ENCODE results near the gene SIRPA.
A peak's percentile ranks its signal among the peaks of the same experiment; 100 is the strongest.

Gene SIRPA

DNA sequence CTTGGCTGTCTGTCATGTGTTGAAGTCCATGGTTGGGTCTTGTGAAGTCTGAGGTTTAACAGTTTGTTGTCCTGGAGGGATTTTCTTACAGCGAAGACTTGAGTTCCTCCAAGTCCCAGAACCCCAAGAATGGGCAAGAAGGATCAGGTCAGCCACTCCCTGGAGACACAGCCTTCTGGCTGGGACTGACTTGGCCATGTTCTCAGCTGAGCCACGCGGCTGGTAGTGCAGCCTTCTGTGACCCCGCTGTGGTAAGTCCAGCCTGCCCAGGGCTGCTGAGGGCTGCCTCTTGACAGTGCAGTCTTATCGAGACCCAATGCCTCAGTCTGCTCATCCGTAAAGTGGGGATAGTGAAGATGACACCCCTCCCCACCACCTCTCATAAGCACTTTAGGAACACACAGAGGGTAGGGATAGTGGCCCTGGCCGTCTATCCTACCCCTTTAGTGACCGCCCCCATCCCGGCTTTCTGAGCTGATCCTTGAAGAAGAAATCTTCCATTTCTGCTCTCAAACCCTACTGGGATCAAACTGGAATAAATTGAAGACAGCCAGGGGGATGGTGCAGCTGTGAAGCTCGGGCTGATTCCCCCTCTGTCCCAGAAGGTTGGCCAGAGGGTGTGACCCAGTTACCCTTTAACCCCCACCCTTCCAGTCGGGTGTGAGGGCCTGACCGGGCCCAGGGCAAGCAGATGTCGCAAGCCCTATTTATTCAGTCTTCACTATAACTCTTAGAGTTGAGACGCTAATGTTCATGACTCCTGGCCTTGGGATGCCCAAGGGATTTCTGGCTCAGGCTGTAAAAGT lies 43.5 kb downstream of the SIRPA start:
- H3K27ac ChIP-seq, result no peak overlapping the region
- no peaks in the 10 kb centered on the region for H3K9me3 ChIP-seq (ENCODE audit: low read depth, low read length)
- no peak overlapping the region for H3K9ac ChIP-seq (ENCODE audit: insufficient read length)
- H3K36me3 ChIP-seq (ENCODE audit: insufficient read depth, low read length), result peaks cover 6% of the 10 kb centered on the region; the same call in 1 of the 2 replicates
- no peak overlapping the region for H3K4me3 ChIP-seq
- TF ChIP-seq EZH2 (IDR thresholded peaks at IDR 0.05) (no peak), FOXP2 (optimal IDR thresholded peaks at IDR 0.05; ENCODE audit: control extremely low read depth, extremely low read length, insufficient read depth) (no peak), POLR2AphosphoS5 (IDR thresholded peaks at IDR 0.05; ENCODE audit: borderline replicate concordance, low read depth, low read length) (no peak)
- no peak for DNase-seq (ENCODE audit: low read depth, low spot score)

DNA sequence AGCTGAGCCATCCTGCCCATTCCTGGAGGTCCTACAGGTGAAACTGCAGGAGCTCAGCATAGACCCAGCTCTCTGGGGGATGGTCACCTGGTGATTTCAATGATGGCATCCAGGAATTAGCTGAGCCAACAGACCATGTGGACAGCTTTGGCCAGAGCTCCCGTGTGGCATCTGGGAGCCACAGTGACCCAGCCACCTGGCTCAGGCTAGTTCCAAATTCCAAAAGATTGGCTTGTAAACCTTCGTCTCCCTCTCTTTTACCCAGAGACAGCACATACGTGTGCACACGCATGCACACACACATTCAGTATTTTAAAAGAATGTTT lies 44.0 kb downstream of the SIRPA start:
- Histone ChIP-seq H3K4me3 (no peak overlapping the region), H3K9ac (ENCODE audit: insufficient read length) (no peak overlapping the region), H3K27ac (0 out of 2 replicates have a peak overlapping the region, but pooled peaks have one; percentile 61), H3K36me3 (ENCODE audit: insufficient read depth, low read length) (peaks cover 6% of the 10 kb centered on the region; the same call in 1 of the 2 replicates), H3K9me3 (ENCODE audit: low read depth, low read length) (no peaks in the 10 kb centered on the region)
- TF ChIP-seq POLR2AphosphoS5 (IDR thresholded peaks at IDR 0.05; ENCODE audit: borderline replicate concordance, low read depth, low read length) (no peak), EZH2 (IDR thresholded peaks at IDR 0.05) (no peak), FOXP2 (optimal IDR thresholded peaks at IDR 0.05; ENCODE audit: control extremely low read depth, extremely low read length, insufficient read depth) (no peak)
- DNase-seq (ENCODE audit: low read depth, low spot score), result no peak

DNA sequence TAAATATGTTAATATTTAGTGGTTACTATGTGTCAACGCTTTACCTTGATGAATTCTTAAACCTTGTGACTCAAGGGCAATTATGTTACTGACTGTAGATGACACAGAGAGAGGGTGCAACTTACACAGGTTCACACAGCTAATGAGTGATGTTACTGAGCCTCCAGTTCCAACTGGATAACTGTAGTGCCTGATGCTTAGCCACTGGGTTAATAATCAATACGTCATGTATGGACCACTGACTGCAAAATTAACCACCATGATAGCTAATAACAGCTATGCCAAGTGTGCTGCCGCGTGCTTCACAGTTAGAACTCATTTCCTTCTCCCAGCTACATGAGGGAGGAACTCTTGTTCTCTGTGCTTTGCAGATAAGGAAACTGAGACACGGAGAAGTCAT lies 45.4 kb downstream of the SIRPA start:
- H3K9me3 ChIP-seq (ENCODE audit: low read depth, low read length), result no peaks in the 10 kb centered on the region
- H3K9ac ChIP-seq (ENCODE audit: insufficient read length), result no peak overlapping the region
- TF ChIP-seq POLR2AphosphoS5 (IDR thresholded peaks at IDR 0.05; ENCODE audit: borderline replicate concordance, low read depth, low read length) (no peak), EZH2 (IDR thresholded peaks at IDR 0.05) (no peak), FOXP2 (optimal IDR thresholded peaks at IDR 0.05; ENCODE audit: control extremely low read depth, extremely low read length, insufficient read depth) (no peak)
- DNase-seq (ENCODE audit: low read depth, low spot score), result no peak
- H3K36me3 ChIP-seq (ENCODE audit: insufficient read depth, low read length), result peaks cover 6% of the 10 kb centered on the region; the same call in 1 of the 2 replicates
- no peak overlapping the region for H3K27ac ChIP-seq
- H3K4me3 ChIP-seq, result no peak overlapping the region

DNA sequence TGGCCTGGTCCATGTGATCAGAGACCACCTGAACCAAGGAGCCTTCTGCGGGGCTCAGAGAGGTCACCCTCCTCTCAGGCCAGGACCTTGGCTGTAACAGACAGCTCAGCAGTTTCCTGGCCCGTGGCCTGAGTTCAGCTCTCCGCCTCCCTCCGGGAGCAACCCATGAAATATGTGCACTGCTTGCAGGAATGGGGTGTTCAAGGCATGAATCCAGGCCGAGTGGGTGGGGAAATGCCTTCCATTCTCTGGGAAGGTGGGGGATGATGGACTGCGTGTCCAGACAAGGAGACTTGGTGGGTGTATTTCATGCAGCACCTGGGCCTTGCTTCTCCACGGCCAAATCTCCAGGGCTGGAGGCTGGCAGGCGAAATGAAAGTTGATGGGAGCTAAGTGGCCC lies 46.0 kb downstream of the SIRPA start:
- no peaks in the 10 kb centered on the region for H3K9me3 ChIP-seq (ENCODE audit: low read depth, low read length)
- H3K9ac ChIP-seq (ENCODE audit: insufficient read length), result no peak overlapping the region
- no peak overlapping the region for H3K4me3 ChIP-seq
- DNase-seq (ENCODE audit: low read depth, low spot score), result no peak
- no peak overlapping the region for H3K27ac ChIP-seq
- peaks cover 6% of the 10 kb centered on the region; the same call in 1 of the 2 replicates for H3K36me3 ChIP-seq (ENCODE audit: insufficient read depth, low read length)
- no peak for TF ChIP-seq FOXP2 (optimal IDR thresholded peaks at IDR 0.05; ENCODE audit: control extremely low read depth, extremely low read length, insufficient read depth)
- TF ChIP-seq POLR2AphosphoS5 (IDR thresholded peaks at IDR 0.05; ENCODE audit: borderline replicate concordance, low read depth, low read length), result no peak
- no peak for TF ChIP-seq EZH2 (IDR thresholded peaks at IDR 0.05)

DNA sequence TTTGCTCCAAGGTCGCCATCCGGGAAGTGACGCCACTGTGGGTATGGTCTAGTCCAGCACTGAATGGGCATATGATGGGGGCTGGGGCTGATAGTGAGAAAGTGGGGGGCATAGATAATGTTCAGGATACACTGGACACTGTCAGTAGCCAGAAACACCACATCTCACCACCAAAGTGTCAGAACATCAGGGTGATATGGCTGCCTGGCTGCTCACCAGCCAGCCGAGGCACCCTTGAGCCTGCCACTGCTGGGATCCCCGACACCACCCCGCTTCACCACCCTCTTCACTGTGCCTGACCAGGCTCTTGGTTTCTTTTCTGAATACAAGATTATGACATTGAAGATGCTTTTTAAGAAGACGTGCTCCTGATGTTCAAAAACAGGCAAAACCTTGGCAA lies 46.9 kb downstream of the SIRPA start:
- Histone ChIP-seq H3K9ac (ENCODE audit: insufficient read length) (no peak overlapping the region), H3K4me3 (no peak overlapping the region), H3K9me3 (ENCODE audit: low read depth, low read length) (no peaks in the 10 kb centered on the region), H3K27ac (no peak overlapping the region), H3K36me3 (ENCODE audit: insufficient read depth, low read length) (peaks cover 6% of the 10 kb centered on the region; the same call in 1 of the 2 replicates)
- TF ChIP-seq FOXP2 (optimal IDR thresholded peaks at IDR 0.05; ENCODE audit: control extremely low read depth, extremely low read length, insufficient read depth) (no peak), POLR2AphosphoS5 (IDR thresholded peaks at IDR 0.05; ENCODE audit: borderline replicate concordance, low read depth, low read length) (no peak), EZH2 (IDR thresholded peaks at IDR 0.05) (no peak)
- DNase-seq (ENCODE audit: low read depth, low spot score), result no peak

DNA sequence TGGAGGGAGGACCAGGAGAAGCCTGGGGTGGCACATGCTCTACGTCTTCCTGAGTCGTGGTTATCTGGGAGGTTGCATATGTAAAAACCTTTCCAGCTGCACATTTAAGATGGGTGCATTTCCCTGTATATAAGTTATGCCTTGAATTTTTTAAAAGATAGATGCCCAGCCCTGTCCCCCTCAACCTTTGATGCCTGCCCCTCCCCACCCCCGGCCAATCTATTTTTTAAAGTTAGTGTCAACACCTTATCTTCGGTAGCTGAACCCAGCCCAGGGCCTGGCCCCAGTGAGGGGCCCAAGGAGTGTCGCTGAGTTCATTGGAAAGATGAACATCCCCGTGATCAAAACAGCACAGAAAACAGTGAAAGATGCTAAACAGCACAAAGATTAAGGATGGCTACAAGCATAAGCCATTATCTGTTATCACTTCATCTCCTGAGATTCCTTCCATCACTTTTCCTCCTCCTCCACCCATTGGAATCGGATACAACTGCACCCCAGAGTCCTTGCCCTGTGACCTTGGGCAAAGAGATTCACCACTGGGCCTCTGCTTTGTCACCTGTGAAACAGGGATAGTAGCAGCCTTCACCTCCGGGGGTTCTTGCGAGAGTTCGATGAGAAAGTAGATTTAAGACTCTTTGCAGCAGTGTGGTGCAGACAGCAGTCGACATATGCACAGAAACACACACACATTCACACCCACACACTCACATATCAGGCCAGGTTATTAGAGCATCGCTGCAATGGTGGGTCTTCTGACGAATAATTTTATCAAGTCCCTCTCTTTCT lies 47.5 kb downstream of the SIRPA start:
- peaks cover 6% of the 10 kb centered on the region; the same call in 1 of the 2 replicates for H3K36me3 ChIP-seq (ENCODE audit: insufficient read depth, low read length)
- no peak overlapping the region for H3K4me3 ChIP-seq
- H3K9ac ChIP-seq (ENCODE audit: insufficient read length), result no peak overlapping the region
- no peak for DNase-seq (ENCODE audit: low read depth, low spot score)
- TF ChIP-seq POLR2AphosphoS5 (IDR thresholded peaks at IDR 0.05; ENCODE audit: borderline replicate concordance, low read depth, low read length), result no peak
- TF ChIP-seq EZH2 (IDR thresholded peaks at IDR 0.05), result no peak
- no peak for TF ChIP-seq FOXP2 (optimal IDR thresholded peaks at IDR 0.05; ENCODE audit: control extremely low read depth, extremely low read length, insufficient read depth)
- H3K9me3 ChIP-seq (ENCODE audit: low read depth, low read length), result no peaks in the 10 kb centered on the region
- H3K27ac ChIP-seq, result no peak overlapping the region

DNA sequence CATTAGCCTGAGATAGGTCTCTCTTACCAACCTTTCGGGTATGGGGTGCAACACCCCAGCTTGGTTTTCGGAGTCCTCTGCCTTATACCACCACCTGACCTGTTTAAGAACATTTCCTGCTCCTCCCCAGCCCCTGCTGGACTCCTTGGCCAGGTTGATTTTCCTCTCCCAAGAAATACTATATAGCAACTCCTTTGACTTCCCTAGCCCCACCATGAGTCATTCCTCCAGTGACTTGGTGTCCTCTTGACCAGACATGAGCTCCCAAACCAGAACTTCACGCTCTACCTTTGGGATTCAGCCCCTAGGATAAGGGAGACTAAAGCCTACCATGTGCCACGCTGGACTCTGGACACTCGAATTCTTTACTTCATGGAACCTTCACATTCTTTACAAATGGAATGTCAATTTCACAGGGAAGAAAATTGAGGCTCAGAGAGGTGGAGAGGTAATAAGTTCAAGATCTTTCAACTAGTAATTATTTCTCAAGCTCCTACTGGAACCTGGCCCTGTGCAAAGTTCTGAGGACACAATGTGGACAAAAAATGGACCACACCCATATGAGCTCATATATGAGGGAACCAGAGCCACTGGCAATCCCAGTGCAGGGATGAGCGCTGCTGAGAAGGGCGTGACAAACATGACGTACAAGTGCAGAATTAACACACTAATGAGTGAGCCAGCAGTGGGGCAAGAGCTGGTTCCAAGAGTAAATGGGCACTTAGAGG lies 48.2 kb downstream of the SIRPA start:
- H3K27ac ChIP-seq, result no peak overlapping the region
- no peak overlapping the region for H3K9ac ChIP-seq (ENCODE audit: insufficient read length)
- H3K36me3 ChIP-seq (ENCODE audit: insufficient read depth, low read length), result peaks cover 3% of the 10 kb centered on the region; the same call in 1 of the 2 replicates
- no peak overlapping the region for H3K4me3 ChIP-seq
- TF ChIP-seq EZH2 (IDR thresholded peaks at IDR 0.05) (no peak), FOXP2 (optimal IDR thresholded peaks at IDR 0.05; ENCODE audit: control extremely low read depth, extremely low read length, insufficient read depth) (no peak), POLR2AphosphoS5 (IDR thresholded peaks at IDR 0.05; ENCODE audit: borderline replicate concordance, low read depth, low read length) (no peak)
- no peaks in the 10 kb centered on the region for H3K9me3 ChIP-seq (ENCODE audit: low read depth, low read length)
- DNase-seq (ENCODE audit: low read depth, low spot score), result no peak
